Measurements from ENCODE around the gene LEFTY2. TPM values are rescaled to one million over a fixed set of nuclear protein-coding genes. Genes with fewer than 3 reads are reported as not detected.

LEFTY2 gene, protein sequence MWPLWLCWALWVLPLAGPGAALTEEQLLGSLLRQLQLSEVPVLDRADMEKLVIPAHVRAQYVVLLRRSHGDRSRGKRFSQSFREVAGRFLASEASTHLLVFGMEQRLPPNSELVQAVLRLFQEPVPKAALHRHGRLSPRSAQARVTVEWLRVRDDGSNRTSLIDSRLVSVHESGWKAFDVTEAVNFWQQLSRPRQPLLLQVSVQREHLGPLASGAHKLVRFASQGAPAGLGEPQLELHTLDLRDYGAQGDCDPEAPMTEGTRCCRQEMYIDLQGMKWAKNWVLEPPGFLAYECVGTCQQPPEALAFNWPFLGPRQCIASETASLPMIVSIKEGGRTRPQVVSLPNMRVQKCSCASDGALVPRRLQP
- under 1 TPM in 1 of 6 experiments, not detected in 5; 0.31 TPM for total RNA-seq
- long read RNA-seq: 0 reads

DNA sequence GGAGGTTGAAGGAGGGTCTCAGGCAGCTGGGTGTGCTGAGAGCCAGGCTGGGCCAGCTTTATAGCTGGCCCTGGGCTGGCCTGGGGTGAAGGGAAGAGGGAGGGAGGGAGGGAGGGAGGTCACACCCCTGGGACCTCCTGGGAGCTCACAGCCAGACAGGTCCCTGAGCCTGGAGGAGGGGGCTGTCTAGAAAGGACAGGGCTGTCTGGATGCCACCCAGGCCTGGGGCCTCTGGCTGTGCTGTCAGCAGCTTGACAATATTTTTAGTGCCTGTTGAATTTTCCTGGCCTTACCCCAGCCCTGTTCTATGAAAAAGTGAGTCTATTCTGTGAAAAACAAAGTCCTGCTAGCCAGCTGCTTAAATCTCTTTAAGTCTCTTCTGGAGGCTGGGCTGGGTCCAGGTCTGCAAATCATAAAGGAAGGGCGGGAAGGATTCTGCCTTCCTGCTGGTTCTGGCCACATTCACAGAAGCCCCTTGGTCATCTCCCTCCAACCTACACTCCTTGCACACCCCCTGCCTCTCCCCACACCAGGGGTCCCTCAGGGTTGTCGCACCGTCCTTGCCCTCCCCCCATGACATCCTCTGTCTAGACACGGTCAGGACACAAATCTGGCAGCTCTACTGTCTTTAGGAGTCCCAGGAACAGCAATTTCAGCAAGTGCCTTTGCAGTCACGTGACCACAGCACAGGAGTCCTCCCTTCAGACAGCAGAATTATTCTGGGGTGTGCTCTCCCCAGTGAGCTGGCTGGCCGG is at the start of gene LEFTY2:
LEFTY2 (minus strand) TSS at position 34 of the 755 bp plus-strand sequence. CDS start 80 bp downstream, outside the sequence.
- Histone ChIP-seq H3K4me3 (no peak within 1 kb of the TSS), H3K9me3 (no peaks in the 10 kb centered on the region), H3K36me3 (no peaks in the 10 kb centered on the region), H3K27me3 (no peaks in the 10 kb centered on the region), H3K4me1 (no peaks in the 10 kb centered on the region), H3K27ac (no peak within 1 kb of the TSS)
- ATAC-seq (no peak), DNase-seq (no peak)
- TF ChIP-seq, protein P1, sequence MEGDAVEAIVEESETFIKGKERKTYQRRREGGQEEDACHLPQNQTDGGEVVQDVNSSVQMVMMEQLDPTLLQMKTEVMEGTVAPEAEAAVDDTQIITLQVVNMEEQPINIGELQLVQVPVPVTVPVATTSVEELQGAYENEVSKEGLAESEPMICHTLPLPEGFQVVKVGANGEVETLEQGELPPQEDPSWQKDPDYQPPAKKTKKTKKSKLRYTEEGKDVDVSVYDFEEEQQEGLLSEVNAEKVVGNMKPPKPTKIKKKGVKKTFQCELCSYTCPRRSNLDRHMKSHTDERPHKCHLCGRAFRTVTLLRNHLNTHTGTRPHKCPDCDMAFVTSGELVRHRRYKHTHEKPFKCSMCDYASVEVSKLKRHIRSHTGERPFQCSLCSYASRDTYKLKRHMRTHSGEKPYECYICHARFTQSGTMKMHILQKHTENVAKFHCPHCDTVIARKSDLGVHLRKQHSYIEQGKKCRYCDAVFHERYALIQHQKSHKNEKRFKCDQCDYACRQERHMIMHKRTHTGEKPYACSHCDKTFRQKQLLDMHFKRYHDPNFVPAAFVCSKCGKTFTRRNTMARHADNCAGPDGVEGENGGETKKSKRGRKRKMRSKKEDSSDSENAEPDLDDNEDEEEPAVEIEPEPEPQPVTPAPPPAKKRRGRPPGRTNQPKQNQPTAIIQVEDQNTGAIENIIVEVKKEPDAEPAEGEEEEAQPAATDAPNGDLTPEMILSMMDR (IDR thresholded peaks at IDR 0.05): no peak
- intact Hi-C loops (cut with DNase I): no loop called here
- 63% methylated on average over 5 of the region's 6 CpGs for WGBS (ENCODE audit: insufficient coverage, low coverage, low lambda C conversion rate, missing lambda C conversion rate)

DNA sequence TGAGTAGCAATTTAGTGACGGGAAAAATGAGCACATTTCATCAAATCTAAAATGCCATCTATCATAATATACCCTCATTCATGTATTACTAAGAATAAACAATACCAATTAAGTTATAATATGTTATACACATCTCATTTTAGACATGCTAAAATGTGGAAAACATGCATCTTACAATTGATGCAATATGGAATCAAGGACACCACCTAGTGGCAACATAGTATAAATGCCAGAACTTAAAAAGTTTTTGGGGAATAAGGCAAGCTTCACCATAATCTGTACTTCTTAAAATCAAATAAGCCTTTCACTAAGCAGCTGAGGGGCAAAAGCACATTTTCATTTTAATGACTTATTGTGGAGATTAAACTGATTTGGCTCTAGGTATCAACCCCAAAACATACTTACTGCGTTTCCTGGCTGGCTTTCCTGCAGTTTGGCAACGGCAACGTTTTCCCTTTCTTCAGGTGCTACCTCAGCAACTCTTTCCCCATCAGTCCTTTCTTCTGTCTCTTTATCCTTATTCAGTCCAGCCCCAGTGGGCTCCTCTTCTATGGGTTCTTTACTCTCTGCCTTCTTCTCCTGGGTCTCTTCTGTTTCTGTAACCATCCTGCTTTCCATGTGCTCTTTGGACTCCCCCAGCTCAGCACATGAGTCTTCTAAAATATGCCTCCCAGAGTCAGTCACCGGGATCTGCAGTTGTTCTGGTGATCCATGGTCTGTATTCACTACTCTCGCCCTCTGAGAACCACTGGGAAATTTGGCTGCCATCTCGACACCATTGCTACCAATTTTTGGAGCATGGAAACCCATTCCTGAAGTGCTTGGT is 46.7 kb upstream of the LEFTY2 start:
- intact Hi-C loops (cut with DNase I): loop anchor here in 1 of 2 donors (5.0 kb wide), 1 partner anchor 515 kb away; no protein-coding TSS in a partner anchor
- no peaks in the 10 kb centered on the region for H3K9me3 ChIP-seq
- TF ChIP-seq, protein P1 (IDR thresholded peaks at IDR 0.05): peak; percentile 59 to 79 (median 76)
- TF ChIP-seq POLR2A (IDR thresholded peaks at IDR 0.05): no peak
- H3K36me3 ChIP-seq: peaks cover 14 to 77% (median 41%) of the 10 kb centered on the region in 4 donors
- WGBS (ENCODE audit: insufficient coverage, low coverage, low lambda C conversion rate, missing lambda C conversion rate): 76% methylated on average over 7 of the region's 7 CpGs
- DNase-seq: no peak
- no peak overlapping the region for H3K27ac ChIP-seq
- peak in 3 of 4 donors; percentile 65 to 75 (median 73) for ATAC-seq
- H3K27me3 ChIP-seq: no peaks in the 10 kb centered on the region
- no peak overlapping the region for H3K4me3 ChIP-seq
- H3K4me1 ChIP-seq: no peaks in the 10 kb centered on the region

DNA sequence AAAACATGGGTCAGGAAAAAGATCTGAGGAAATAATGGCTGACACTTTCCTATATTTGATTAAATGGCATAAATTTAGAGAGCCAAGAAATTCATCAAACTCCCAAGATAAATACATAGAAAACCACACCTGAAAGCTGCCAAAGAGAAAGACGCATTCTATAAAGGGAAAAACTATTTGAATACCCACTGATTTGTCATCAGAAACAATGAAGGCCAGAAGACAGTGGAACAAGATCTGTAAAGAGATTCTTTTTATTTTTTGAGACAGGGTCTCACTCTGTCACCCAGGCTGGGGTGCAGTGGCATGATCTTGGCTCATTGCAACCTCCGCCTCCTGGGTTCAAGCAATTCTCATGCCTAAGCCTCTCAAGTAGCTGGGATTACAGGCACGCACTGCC is 40.7 kb upstream of the LEFTY2 start:
- Histone ChIP-seq H3K4me1 (no peaks in the 10 kb centered on the region), H3K27me3 (no peaks in the 10 kb centered on the region), H3K27ac (no peak overlapping the region), H3K9me3 (no peaks in the 10 kb centered on the region), H3K36me3 (peaks cover 0 to 55% (median 30%) of the 10 kb centered on the region in 4 donors), H3K4me3 (no peak overlapping the region)
- TF ChIP-seq, protein P1 (IDR thresholded peaks at IDR 0.05): no peak
- TF ChIP-seq POLR2A (IDR thresholded peaks at IDR 0.05): no peak
- no peak for ATAC-seq
- 100% methylated on average over 1 of the region's 3 CpGs for WGBS (ENCODE audit: insufficient coverage, low coverage, low lambda C conversion rate, missing lambda C conversion rate)
- intact Hi-C loops (cut with DNase I): no loop called here
- DNase-seq: no peak

DNA sequence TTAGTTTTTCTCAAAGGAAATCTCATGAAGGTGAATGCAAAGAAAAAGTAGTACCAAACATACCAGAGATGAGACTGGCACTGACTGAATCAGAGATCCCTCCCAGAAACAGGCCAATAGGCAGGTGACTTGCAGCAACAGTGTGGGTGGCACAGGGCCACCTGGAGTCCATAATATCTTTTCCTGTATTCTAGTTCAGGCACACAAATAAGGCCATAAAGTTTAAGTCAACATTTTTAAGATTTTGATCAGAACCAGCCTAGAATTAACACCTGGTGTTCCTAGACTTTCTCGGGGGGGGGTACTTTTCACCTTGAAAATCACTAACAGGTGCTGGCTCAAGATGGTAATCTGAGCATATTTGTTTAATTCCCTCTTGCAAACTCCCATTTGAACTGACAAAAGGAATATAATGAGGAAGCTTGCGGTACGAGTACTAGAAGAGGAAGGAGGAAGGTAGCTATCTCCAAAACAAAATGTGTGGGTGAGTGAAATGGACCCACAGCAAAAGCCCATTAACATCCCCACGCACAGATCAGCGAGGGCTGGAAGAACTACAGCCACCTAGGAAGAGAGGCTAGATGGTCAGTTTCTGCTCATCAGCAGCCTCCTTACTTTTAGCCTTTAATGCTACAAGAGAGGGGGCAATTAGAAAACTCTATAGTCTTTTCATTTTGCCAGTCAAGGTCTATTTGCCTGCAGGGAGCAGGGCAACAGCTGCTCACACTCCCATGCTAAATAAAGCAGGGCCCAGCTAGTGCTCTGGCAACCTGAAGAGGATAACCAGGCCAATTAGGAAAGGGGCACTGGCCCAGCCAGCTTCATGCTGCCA is 39.2 kb upstream of the LEFTY2 start:
- Histone ChIP-seq H3K27me3 (no peaks in the 10 kb centered on the region), H3K27ac (no peak overlapping the region), H3K36me3 (peaks cover 0 to 43% (median 24%) of the 10 kb centered on the region in 4 donors), H3K4me3 (no peak overlapping the region), H3K4me1 (no peaks in the 10 kb centered on the region), H3K9me3 (no peaks in the 10 kb centered on the region)
- no peak for TF ChIP-seq POLR2A (IDR thresholded peaks at IDR 0.05)
- TF ChIP-seq, protein P1 (IDR thresholded peaks at IDR 0.05): no peak
- DNase-seq: no peak
- ATAC-seq: no peak
- 66% methylated on average over 5 of the region's 5 CpGs for WGBS (ENCODE audit: insufficient coverage, low coverage, low lambda C conversion rate, missing lambda C conversion rate)
- intact Hi-C loops (cut with DNase I): no loop called here
